Spleen (tissue), 7 donors: ENCODE measurements around the gene IGSF9B.

ENCODE experiments used
- POLR2A ChIP-seq, 3 donors: fragments of 450-650 bp; IDR thresholded peaks; one replicate each; pipeline ENCODE4 v1.5.1; 2017; ENCODE audit warnings: antibody characterized with exemption in 3 of 3, mild to moderate bottlenecking in 1 of 3
- POLR2AphosphoS5 ChIP-seq, 3 donors: sonication (generic); formaldehyde crosslinking; IDR thresholded peaks; one replicate each; pipeline ENCODE4 v1.5.1; 2017; ENCODE audit warnings: antibody characterized with exemption in 3 of 3
- TF ChIP-seq, protein P1 (sequence below), 11 experiments: fragments of 200-600 bp in 7 of 11; fragments of 450-650 bp in 4 of 11; sonication (generic) in 4 of 11; IDR thresholded peaks in 8 of 11; conservative IDR thresholded peaks in 3 of 11; 1 replicate in 7 of 11; 2 replicates in 4 of 11; pipeline versions ENCODE4 v1.4.0 to v1.8.0; 2016 to 2021; ENCODE audit warnings: antibody characterized with exemption in 11 of 11, inconsistent platforms in 4 of 11, mild to moderate bottlenecking in 1 of 11
- donor health status: DM: no; HTN: no; CAD: no; lungs with moderate emphysema.
- donor health status: DM: no; HTN: no; CAD: no.
- donor health status: DM: no; HTN: no; CAD: no.

DNA sequence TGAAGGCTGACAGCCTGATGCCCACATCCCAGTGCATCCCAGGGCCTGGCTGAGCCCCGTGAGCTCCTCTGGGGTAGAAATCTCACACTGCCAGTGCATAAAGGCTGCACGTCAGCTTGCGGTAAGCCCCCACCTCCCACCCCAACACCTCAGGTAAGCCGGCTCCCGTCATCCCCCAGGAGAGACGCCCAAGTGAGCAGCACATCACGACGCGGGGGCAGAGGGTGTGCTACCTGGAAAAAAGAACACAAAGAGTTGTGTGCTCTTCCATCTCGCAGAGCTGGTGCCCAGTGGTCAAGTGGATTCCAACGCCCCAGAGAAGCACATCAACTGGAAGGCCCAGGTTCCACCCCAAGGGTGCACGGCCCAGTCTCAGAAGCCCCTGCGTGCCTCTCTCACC is 50.0 kb downstream of the IGSF9B start:
- TF ChIP-seq, protein P1, sequence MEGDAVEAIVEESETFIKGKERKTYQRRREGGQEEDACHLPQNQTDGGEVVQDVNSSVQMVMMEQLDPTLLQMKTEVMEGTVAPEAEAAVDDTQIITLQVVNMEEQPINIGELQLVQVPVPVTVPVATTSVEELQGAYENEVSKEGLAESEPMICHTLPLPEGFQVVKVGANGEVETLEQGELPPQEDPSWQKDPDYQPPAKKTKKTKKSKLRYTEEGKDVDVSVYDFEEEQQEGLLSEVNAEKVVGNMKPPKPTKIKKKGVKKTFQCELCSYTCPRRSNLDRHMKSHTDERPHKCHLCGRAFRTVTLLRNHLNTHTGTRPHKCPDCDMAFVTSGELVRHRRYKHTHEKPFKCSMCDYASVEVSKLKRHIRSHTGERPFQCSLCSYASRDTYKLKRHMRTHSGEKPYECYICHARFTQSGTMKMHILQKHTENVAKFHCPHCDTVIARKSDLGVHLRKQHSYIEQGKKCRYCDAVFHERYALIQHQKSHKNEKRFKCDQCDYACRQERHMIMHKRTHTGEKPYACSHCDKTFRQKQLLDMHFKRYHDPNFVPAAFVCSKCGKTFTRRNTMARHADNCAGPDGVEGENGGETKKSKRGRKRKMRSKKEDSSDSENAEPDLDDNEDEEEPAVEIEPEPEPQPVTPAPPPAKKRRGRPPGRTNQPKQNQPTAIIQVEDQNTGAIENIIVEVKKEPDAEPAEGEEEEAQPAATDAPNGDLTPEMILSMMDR (IDR thresholded peaks at IDR 0.05 in 8 of 11, conservative IDR thresholded peaks at IDR 0.05 in 3 of 11), result no peak
- no peak for TF ChIP-seq POLR2AphosphoS5 (IDR thresholded peaks at IDR 0.05)
- no peak for TF ChIP-seq POLR2A (IDR thresholded peaks at IDR 0.05)
